PFSK-1 (cell line): ENCODE results near the gene RET.

Experiments used
- FOXP2 ChIP-seq: optimal IDR thresholded peaks from 2 replicates; pipeline ENCODE3; 2011; ENCODE audit warnings: borderline replicate concordance, control low read depth, inconsistent platforms; ENCODE audit not compliant: insufficient read depth; ENCODE audit errors: extremely low read length, extremely low read depth
- POLR2AphosphoS5 ChIP-seq: IDR thresholded peaks from 2 replicates; pipeline ENCODE4 v1.6.1; 2012; ENCODE audit warnings: low read depth, mild to moderate bottlenecking, control low read depth, low read length, moderate library complexity
- REST ChIP-seq, 2 experiments: IDR thresholded peaks; 2 replicates each; pipeline versions ENCODE4 v1.6.1 to v1.8.0; 2011 to 2012; ENCODE audit warnings: low read depth in 2 of 2, low read length in 2 of 2, control low read depth in 1 of 2, inconsistent platforms in 1 of 2, mild to moderate bottlenecking in 1 of 2, moderate library complexity in 1 of 2; ENCODE audit not compliant: insufficient read depth in 1 of 2
- SIN3A ChIP-seq: IDR thresholded peaks from 2 replicates; pipeline ENCODE4 v1.6.1; 2012; ENCODE audit warnings: mild to moderate bottlenecking, low read length, moderate library complexity, borderline replicate concordance; ENCODE audit not compliant: insufficient read depth
- TAF1 ChIP-seq: IDR thresholded peaks from 2 replicates; pipeline ENCODE4 v1.6.1; 2012; ENCODE audit warnings: low read length, control low read depth, borderline replicate concordance; ENCODE audit not compliant: insufficient read depth

The RET gene

GRCh38 chr10:43049081-43049551 lies 27.8 kb upstream of the RET start:
- TF ChIP-seq SIN3A: no peak
- no peak for TF ChIP-seq REST (IDR thresholded peaks at IDR 0.05; ENCODE audit: insufficient read depth in 1 of 2, low read depth in 2 of 2, low read length in 2 of 2)
- no peak for TF ChIP-seq TAF1
- no peak for TF ChIP-seq POLR2AphosphoS5
- TF ChIP-seq FOXP2: no peak

- TF ChIP-seq SIN3A: no peak
- TF ChIP-seq FOXP2: no peak
- TF ChIP-seq POLR2AphosphoS5: no peak
- no peak for TF ChIP-seq TAF1
- TF ChIP-seq REST (IDR thresholded peaks at IDR 0.05; ENCODE audit: insufficient read depth in 1 of 2, low read depth in 2 of 2, low read length in 2 of 2): no peak
These were observed 26.9 kb upstream of the RET start for GRCh38 chr10:43050011-43050410.

GRCh38 chr10:43053825-43054224 lies 23.0 kb upstream of the RET start:
- TF ChIP-seq FOXP2 (no peak), SIN3A (no peak), REST (IDR thresholded peaks at IDR 0.05; ENCODE audit: insufficient read depth in 1 of 2, low read depth in 2 of 2, low read length in 2 of 2) (no peak), POLR2AphosphoS5 (no peak)

GRCh38 chr10:43054593-43054992 lies 22.3 kb upstream of the RET start:
- no peak for TF ChIP-seq TAF1
- no peak for TF ChIP-seq FOXP2
- TF ChIP-seq POLR2AphosphoS5: no peak
- no peak for TF ChIP-seq SIN3A
- no peak for TF ChIP-seq REST (IDR thresholded peaks at IDR 0.05; ENCODE audit: insufficient read depth in 1 of 2, low read depth in 2 of 2, low read length in 2 of 2)

- TF ChIP-seq REST (IDR thresholded peaks at IDR 0.05; ENCODE audit: insufficient read depth in 1 of 2, low read depth in 2 of 2, low read length in 2 of 2): no peak
- no peak for TF ChIP-seq TAF1
- no peak for TF ChIP-seq POLR2AphosphoS5
- no peak for TF ChIP-seq FOXP2
- no peak for TF ChIP-seq SIN3A
These were observed 21.7 kb upstream of the RET start for GRCh38 chr10:43055217-43055616.
